Trophoblast cell (in vitro differentiated cells and primary cell): ENCODE measurements around the gene RUVBL2.
A peak's percentile ranks its signal among the peaks of the same experiment; 100 is the strongest.

Experiments used
- DNase-seq, 2 donors: peaks; one replicate each; pipeline ENCODE4 v3.0.0-alpha.2; 2016
- H2AFZ ChIP-seq: 2 replicates; pipeline ENCODE4 v1.6.1; 2013; ENCODE audit warnings: low read length, moderate library complexity, mild to moderate bottlenecking; ENCODE audit not compliant: insufficient read depth, poor library complexity
- H2AK5ac ChIP-seq: 2 replicates; pipeline ENCODE4 v1.6.1; 2013; ENCODE audit warnings: mild to moderate bottlenecking, low read length
- H2BK120ac ChIP-seq: 2 replicates; pipeline ENCODE4 v1.6.1; 2013; ENCODE audit warnings: low read length, mild to moderate bottlenecking, moderate library complexity; ENCODE audit not compliant: insufficient read depth, poor library complexity
- H2BK12ac ChIP-seq: 2 replicates; pipeline ENCODE4 v1.6.1; 2013; ENCODE audit warnings: mild to moderate bottlenecking, low read length, moderate library complexity
- H2BK5ac ChIP-seq: 2 replicates; pipeline ENCODE4 v1.6.1; 2013; ENCODE audit warnings: low read length, low read depth, moderate library complexity, mild to moderate bottlenecking; ENCODE audit not compliant: poor library complexity
- H3K14ac ChIP-seq: 2 replicates; pipeline ENCODE4 v1.6.1; 2013; ENCODE audit warnings: mild to moderate bottlenecking, low read length
- H3K18ac ChIP-seq: 2 replicates; pipeline ENCODE4 v1.6.1; 2013; ENCODE audit warnings: mild to moderate bottlenecking, low read length
- H3K23ac ChIP-seq: 2 replicates; pipeline ENCODE4 v1.6.1; 2013; ENCODE audit warnings: low read length
- H3K27ac ChIP-seq: 2 replicates; pipeline ENCODE4 v1.5.1; 2013; ENCODE audit warnings: low read depth, mild to moderate bottlenecking, inconsistent platforms, low read length, moderate library complexity
- H3K27me3 ChIP-seq: 2 replicates; pipeline ENCODE4 v1.6.1; 2013; ENCODE audit warnings: inconsistent platforms, mild to moderate bottlenecking, low read length, moderate library complexity; ENCODE audit not compliant: insufficient read depth
- H3K36me3 ChIP-seq, 2 experiments: 1 replicate in 1 of 2; 2 replicates in 1 of 2; pipeline ENCODE4 v1.6.1; 2013; ENCODE audit warnings: low read length in 2 of 2, mild to moderate bottlenecking in 2 of 2, moderate library complexity in 1 of 2; ENCODE audit not compliant: insufficient read depth in 2 of 2, control insufficient read depth in 1 of 2
- H3K4ac ChIP-seq: 2 replicates; pipeline ENCODE4 v1.6.1; 2013; ENCODE audit warnings: low read depth, mild to moderate bottlenecking, low read length, moderate library complexity
- H3K4me1 ChIP-seq, 2 experiments: 1 replicate in 1 of 2; 2 replicates in 1 of 2; pipeline ENCODE4 v1.6.1; 2013; ENCODE audit warnings: low read length in 2 of 2, mild to moderate bottlenecking in 2 of 2, moderate library complexity in 1 of 2; ENCODE audit not compliant: insufficient read depth in 2 of 2, control insufficient read depth in 1 of 2
- H3K4me2 ChIP-seq: 2 replicates; pipeline ENCODE4 v1.6.1; 2013; ENCODE audit warnings: inconsistent platforms, mild to moderate bottlenecking, low read length, moderate library complexity
- H3K4me3 ChIP-seq: 2 replicates; pipeline ENCODE4 v1.5.1; 2013; ENCODE audit warnings: mild to moderate bottlenecking, low read depth, low read length, inconsistent platforms
- H3K79me1 ChIP-seq: one replicate; pipeline ENCODE4 v1.6.1; 2013; ENCODE audit warnings: low read length
- H3K79me2 ChIP-seq: 2 replicates; pipeline ENCODE4 v1.6.1; 2013; ENCODE audit warnings: low read length, mild to moderate bottlenecking; ENCODE audit not compliant: control insufficient read depth, insufficient read depth, poor library complexity
- H3K9ac ChIP-seq: 2 replicates; pipeline ENCODE4 v1.6.1; 2013; ENCODE audit warnings: mild to moderate bottlenecking, low read length
- H3K9me3 ChIP-seq: 2 replicates; pipeline ENCODE4 v1.6.1; 2013; ENCODE audit warnings: low read depth, mild to moderate bottlenecking, control low read depth, inconsistent platforms, low read length; ENCODE audit not compliant: insufficient read depth
- H4K12ac ChIP-seq: 2 replicates; pipeline ENCODE4 v1.6.1; 2013; ENCODE audit warnings: low read depth, mild to moderate bottlenecking, low read length, moderate library complexity
- H4K8ac ChIP-seq: 2 replicates; pipeline ENCODE4 v1.6.1; 2013; ENCODE audit warnings: low read depth, mild to moderate bottlenecking, low read length, moderate library complexity
- H4K91ac ChIP-seq: one replicate; pipeline ENCODE4 v1.6.1; 2013; ENCODE audit warnings: low read depth, mild to moderate bottlenecking, low read length, moderate library complexity
- WGBS: extraction: QIAGEN DNeasy Blood & Tissue Kit; methylation state at CpG from one replicate; pipeline ENCODE4 v1.1.7; 2013; ENCODE audit warnings: missing lambda C conversion rate; ENCODE audit not compliant: insufficient read length, insufficient coverage; ENCODE audit errors: extremely low coverage; 5-methylcytosine and 5-hydroxymethylcytosine counted together

The RUVBL2 gene

DNA sequence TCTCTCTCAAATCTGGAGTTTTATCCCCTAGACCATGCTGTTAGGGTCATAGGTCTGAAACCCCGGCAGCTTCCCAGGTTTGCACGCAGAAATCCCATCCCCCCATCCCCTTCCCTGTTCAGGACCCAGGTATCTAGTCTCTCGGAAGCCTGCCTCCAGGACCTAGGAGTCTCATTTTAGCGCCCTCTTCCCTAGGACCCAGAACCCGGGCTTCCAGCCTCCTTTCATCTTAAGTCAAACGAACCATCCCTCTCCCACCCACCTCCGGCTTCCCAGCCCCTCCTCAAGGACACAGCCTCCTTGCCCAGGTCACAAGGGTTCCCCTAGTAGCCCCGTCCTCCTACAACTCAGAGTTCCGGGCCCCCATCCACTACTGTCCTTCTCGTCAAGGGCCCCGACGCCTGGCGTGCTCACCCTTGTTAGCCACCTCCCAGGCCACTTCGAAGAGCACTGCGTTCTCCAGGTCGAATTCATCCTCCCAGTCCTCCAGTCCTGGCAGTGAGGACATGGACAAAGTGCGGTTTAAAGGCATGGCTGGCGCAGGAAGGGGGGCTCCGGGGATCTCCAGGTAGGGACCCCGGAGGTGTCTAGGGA lies 1.0 kb upstream of the RUVBL2 start:
- Histone ChIP-seq H3K79me2 (peaks cover 18% of the 10 kb centered on the region), H3K27me3 (no peaks in the 10 kb centered on the region), H4K12ac (peak overlapping the region; percentile 49), H3K4me3 (peak overlapping the region; percentile 91), H3K4ac (peak overlapping the region; percentile 96), H3K79me1 (peaks cover 17% of the 10 kb centered on the region), H3K18ac (peak overlapping the region; percentile 54), H2BK120ac (peak overlapping the region; percentile 69), H3K23ac (peak overlapping the region; percentile 50), H3K4me1 (peaks cover 21 to 28% of the 10 kb centered on the region in 2 experiments), H2BK12ac (peak overlapping the region; percentile 4), H3K36me3 (peaks cover 20 to 24% of the 10 kb centered on the region in 2 experiments), H3K27ac (peak overlapping the region; percentile 70), H2BK5ac (peak overlapping the region; percentile 73), H4K8ac (peak overlapping the region; percentile 58), H3K4me2 (peak overlapping the region; percentile 86), H2AK5ac (peak overlapping the region; percentile 49), H3K9ac (peak overlapping the region; percentile 91), H3K9me3 (no peaks in the 10 kb centered on the region), H2AFZ (peak overlapping the region; percentile 13), H3K14ac (peak overlapping the region; percentile 80), H4K91ac (peak overlapping the region; percentile 40)
- WGBS, result no CpG with 5 or more reads among the region's 20 CpGs
- no peak for DNase-seq

- Histone ChIP-seq H3K23ac (no peak overlapping the region), H3K14ac (peak overlapping the region; percentile 8), H4K91ac (peak overlapping the region; percentile 59), H2AK5ac (peak overlapping the region; percentile 40), H3K27me3 (no peaks in the 10 kb centered on the region), H3K27ac (no peak overlapping the region), H2AFZ (peak overlapping the region; percentile 58), H3K79me1 (peaks cover 17% of the 10 kb centered on the region), H3K36me3 (peaks cover 12 to 13% of the 10 kb centered on the region in 2 experiments), H4K8ac (peak overlapping the region; percentile 87), H3K4ac (peak overlapping the region; percentile 75), H4K12ac (no peak overlapping the region), H3K4me1 (peaks cover 21 to 28% of the 10 kb centered on the region in 2 experiments), H2BK120ac (no peak overlapping the region), H3K79me2 (peaks cover 18% of the 10 kb centered on the region), H3K18ac (peak overlapping the region; percentile 32), H3K9ac (peak overlapping the region; percentile 79), H3K9me3 (no peaks in the 10 kb centered on the region), H2BK12ac (no peak overlapping the region), H3K4me3 (peak overlapping the region; percentile 81), H3K4me2 (peak overlapping the region; percentile 78), H2BK5ac (no peak overlapping the region)
- WGBS, result no CpG with 5 or more reads among the region's 13 CpGs
- no peak for DNase-seq
Measured at GRCh38 chr19:48994035-48994386, 324 bp downstream of the RUVBL2 start.

- WGBS, result no CpG with 5 or more reads among the region's 5 CpGs
- peak; percentile 69 to 80 for DNase-seq
- no peak overlapping the region for H2BK120ac ChIP-seq
- H3K4ac ChIP-seq, result no peak overlapping the region
- no peak overlapping the region for H2AFZ ChIP-seq
- H3K18ac ChIP-seq, result no peak overlapping the region
- no peak overlapping the region for H3K27ac ChIP-seq
- H3K79me2 ChIP-seq, result peaks cover 4% of the 10 kb centered on the region
- H4K12ac ChIP-seq, result no peak overlapping the region
- H3K79me1 ChIP-seq, result peaks cover 5% of the 10 kb centered on the region
- no peak overlapping the region for H3K23ac ChIP-seq
- H2AK5ac ChIP-seq, result no peak overlapping the region
- H2BK12ac ChIP-seq, result no peak overlapping the region
- no peak overlapping the region for H3K4me2 ChIP-seq
- H2BK5ac ChIP-seq, result no peak overlapping the region
- H3K14ac ChIP-seq, result no peak overlapping the region
- H4K91ac ChIP-seq, result no peak overlapping the region
- no peak overlapping the region for H3K9ac ChIP-seq
- H4K8ac ChIP-seq, result no peak overlapping the region
- peaks cover 4 to 9% of the 10 kb centered on the region in 2 experiments for H3K36me3 ChIP-seq
- no peak overlapping the region for H3K4me3 ChIP-seq
- H3K9me3 ChIP-seq, result no peaks in the 10 kb centered on the region
- no peaks in the 10 kb centered on the region for H3K27me3 ChIP-seq
- peaks cover 0 to 6% of the 10 kb centered on the region in 2 experiments for H3K4me1 ChIP-seq
Measured at GRCh38 chr19:48997972-48998371, 4.3 kb downstream of the RUVBL2 start.

DNA sequence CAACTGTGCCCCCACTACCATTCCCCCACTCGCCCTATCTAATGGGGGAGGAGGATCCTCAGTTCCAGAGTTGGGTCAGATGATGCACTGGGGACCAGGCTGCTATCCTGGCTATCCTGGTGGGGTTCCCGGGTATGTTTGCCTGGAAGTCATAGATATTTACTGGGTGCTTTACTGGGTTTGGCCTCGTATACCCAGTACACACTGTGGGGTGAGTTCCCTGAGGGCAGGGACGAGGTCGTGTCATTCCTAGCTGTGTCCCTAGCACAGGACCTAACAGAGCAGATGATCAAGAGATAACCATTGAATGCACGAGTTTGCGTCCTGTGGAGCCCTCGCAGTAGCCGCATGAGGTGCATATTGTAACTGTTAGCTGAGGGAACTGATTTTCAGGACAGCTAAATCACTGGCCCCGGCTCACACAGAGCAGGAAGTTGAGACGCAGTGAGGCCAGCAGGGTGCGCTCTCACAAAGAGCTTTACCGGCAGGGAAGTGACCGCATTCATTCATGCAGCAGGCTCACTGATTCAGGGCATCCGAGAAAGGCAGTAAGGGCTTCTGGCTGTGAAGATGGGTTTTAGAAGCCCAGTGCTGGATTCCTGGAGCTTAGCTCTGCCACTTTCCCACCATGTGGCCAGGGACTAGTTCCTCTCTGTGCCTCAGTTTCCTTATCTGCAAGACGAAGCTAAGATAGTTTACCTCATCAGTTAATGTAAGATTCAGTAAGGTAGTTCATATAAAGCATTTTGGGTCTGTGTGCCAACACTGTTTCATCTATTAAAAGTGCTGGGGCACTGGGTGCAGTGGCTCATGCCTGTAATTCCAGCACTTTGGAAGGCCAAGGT lies 6.0 kb downstream of the RUVBL2 start:
- Histone ChIP-seq H3K4ac (no peak overlapping the region), H3K4me1 (no peaks in the 10 kb centered on the region), H3K9me3 (no peaks in the 10 kb centered on the region), H3K79me2 (no peaks in the 10 kb centered on the region), H4K91ac (no peak overlapping the region), H3K27me3 (no peaks in the 10 kb centered on the region), H3K23ac (no peak overlapping the region), H3K4me2 (no peak overlapping the region), H2BK5ac (no peak overlapping the region), H4K12ac (no peak overlapping the region), H2AFZ (no peak overlapping the region), H2BK120ac (no peak overlapping the region), H3K79me1 (no peaks in the 10 kb centered on the region), H2BK12ac (no peak overlapping the region), H3K18ac (no peak overlapping the region), H3K4me3 (no peak overlapping the region), H3K14ac (no peak overlapping the region), H4K8ac (no peak overlapping the region), H3K36me3 (peaks cover 18 to 19% of the 10 kb centered on the region in 2 experiments), H3K27ac (no peak overlapping the region), H2AK5ac (no peak overlapping the region), H3K9ac (no peak overlapping the region)
- DNase-seq, result peak; percentile 74 to 85
- WGBS, result no CpG with 5 or more reads among the region's 16 CpGs
